ENCODE data around the gene ANGPTL7.

DNA sequence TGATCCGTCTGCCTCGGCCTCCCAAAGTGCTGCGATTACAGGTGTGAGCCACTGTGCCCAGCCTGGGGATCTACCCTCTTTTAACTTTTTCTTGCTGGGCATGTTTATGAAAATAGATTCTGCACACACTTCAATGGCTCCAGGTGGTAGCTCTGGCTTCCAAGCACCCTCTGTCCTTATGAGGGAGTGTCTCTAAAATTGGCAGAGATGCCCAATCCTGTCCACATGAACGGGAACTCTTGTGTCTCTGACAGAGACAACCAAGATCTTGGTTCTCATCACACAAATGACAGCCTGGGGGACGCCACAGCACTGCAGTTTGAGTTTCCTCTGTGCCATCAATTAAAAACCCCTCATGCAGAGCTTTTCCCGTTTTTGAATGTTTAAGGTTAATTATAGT is 43.4 kb upstream of the ANGPTL7 start:
- TF ChIP-seq, protein P1, sequence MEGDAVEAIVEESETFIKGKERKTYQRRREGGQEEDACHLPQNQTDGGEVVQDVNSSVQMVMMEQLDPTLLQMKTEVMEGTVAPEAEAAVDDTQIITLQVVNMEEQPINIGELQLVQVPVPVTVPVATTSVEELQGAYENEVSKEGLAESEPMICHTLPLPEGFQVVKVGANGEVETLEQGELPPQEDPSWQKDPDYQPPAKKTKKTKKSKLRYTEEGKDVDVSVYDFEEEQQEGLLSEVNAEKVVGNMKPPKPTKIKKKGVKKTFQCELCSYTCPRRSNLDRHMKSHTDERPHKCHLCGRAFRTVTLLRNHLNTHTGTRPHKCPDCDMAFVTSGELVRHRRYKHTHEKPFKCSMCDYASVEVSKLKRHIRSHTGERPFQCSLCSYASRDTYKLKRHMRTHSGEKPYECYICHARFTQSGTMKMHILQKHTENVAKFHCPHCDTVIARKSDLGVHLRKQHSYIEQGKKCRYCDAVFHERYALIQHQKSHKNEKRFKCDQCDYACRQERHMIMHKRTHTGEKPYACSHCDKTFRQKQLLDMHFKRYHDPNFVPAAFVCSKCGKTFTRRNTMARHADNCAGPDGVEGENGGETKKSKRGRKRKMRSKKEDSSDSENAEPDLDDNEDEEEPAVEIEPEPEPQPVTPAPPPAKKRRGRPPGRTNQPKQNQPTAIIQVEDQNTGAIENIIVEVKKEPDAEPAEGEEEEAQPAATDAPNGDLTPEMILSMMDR (IDR thresholded peaks at IDR 0.05), result no peak
- no peak for TF ChIP-seq ZNF317 (CRISPR knock-in tag; IDR thresholded peaks at IDR 0.05; ENCODE audit: borderline replicate concordance, low read depth)

Measured in WTC11 (cell line).